HG03432 (cell line): ENCODE results near the gene GNG7.
"Not testable (repeated sequence)": the region's sequence is repeated elsewhere in the genome, so short reads cannot be mapped to it uniquely, and the experiment has no call there.

Experiments used
- ATAC-seq: cut with Tn5 transposase; IDR thresholded peaks from one replicate; pipeline ENCODE4 v1.9.1; 2021; ENCODE audit warnings: mild to moderate bottlenecking, moderate library complexity; ENCODE audit not compliant: unreplicated experiment

Gene GNG7

GRCh38 chr19:2476451-2477140 is 225.9 kb downstream of the GNG7 start:
- ATAC-seq, result peak; percentile 11

- ATAC-seq, result peak; percentile 49
Measured at GRCh38 chr19:2475702-2476450, 226.6 kb downstream of the GNG7 start, which contains the start of gene GADD45B. TSS of gene GADD45B (plus strand) at chr19:2476127. CDS start at chr19:2476359, 232 bp downstream.

GRCh38 chr19:2475018-2475701 is 227.3 kb downstream of the GNG7 start:
- ATAC-seq, result peak; percentile 5

GRCh38 chr19:2474232-2475017 is 228.1 kb downstream of the GNG7 start:
- ATAC-seq, result peak; percentile 35

GRCh38 chr19:2469915-2470200 is 232.6 kb downstream of the GNG7 start:
- ATAC-seq, result not testable (repeated sequence)

- no peak for ATAC-seq
Measured at GRCh38 chr19:2469102-2469914, 233.2 kb downstream of the GNG7 start.

GRCh38 chr19:2468596-2468995 is 233.9 kb downstream of the GNG7 start:
- ATAC-seq, result no peak

GRCh38 chr19:2464389-2464788 is 238.1 kb downstream of the GNG7 start:
- no peak for ATAC-seq

GRCh38 chr19:2463694-2464093 is 238.8 kb downstream of the GNG7 start:
- ATAC-seq, result not testable (repeated sequence)

GRCh38 chr19:2462635-2463421 is 239.7 kb downstream of the GNG7 start:
- no peak for ATAC-seq

GRCh38 chr19:2461751-2462634 is 240.5 kb downstream of the GNG7 start:
- ATAC-seq, result no peak
